Epithelial cell of proximal tubule (primary cell): ENCODE data around the gene SNED1. TPM values are rescaled to one million over a fixed set of nuclear protein-coding genes. Genes with fewer than 3 reads are reported as not detected.

Source experiments
- DNase-seq: peaks from one replicate; pipeline ENCODE4 v3.0.0-alpha.2; 2011; ENCODE audit warnings: low read depth
- H3K4me3 ChIP-seq: 2 replicates; pipeline ENCODE4 v1.5.1; 2011; ENCODE audit warnings: low read depth, mild to moderate bottlenecking, low read length
- total RNA-seq: library from RNA; depleted of rRNA; stranded (reverse); fragments of >200 nt; gene quantifications from 2 replicates; pipeline ENCODE4 v1.2.3, GENCODE V29; 2015
- TF ChIP-seq, protein P1 (sequence below): conservative IDR thresholded peaks from 2 replicates; pipeline ENCODE4 v1.5.1; 2012; ENCODE audit warnings: low read depth, mild to moderate bottlenecking, low read length

SNED1 gene
- total RNA-seq, 1 donor from 2014 or later = 0.29 TPM

DNA sequence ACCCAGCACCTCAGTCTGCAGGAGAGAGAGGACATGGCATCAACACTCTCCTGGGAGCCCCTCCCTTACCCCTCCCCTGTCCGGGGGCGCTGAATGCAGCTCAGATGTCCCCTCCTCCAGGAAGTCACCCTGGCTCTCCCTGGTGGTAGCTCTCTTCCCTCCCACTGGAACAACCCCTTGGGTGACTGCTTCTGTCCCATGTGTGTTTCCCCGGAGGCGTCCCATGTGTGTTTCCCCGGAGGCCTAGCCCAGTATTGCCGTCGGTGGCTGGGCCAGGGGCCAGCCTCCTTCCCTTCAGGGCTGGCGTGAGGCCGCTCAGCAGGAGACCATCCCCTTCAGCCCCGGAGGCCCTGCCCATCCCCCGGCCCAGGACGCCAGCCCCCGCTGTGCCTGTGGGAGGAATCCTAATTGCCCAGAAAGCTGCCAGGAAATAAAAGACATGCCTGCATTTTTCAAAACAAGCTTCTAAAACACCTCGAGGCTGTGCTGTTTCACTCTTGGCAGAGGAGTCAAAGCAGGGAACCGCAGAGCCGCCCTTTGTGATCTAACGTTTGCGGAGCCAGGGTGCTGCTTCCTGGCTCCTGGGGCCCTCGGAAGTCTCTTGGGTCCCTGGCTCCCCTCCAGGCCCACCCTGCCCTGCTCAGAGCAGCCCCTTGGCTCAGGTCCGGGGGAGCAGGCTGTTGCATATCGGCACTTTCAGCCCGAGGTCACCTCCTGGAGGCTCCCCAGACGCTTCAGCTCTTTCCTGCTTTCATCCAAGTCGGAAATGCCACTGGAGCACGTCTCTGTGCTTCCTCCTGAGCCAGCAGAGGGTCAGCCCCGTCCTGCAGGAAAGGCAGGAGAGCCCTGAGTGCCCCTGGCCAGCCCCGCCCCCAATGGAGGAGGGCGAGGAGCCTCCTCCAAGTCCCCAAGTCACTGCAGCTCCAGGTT, 11.4 kb downstream of the SNED1 start:
- TF ChIP-seq, protein P1, sequence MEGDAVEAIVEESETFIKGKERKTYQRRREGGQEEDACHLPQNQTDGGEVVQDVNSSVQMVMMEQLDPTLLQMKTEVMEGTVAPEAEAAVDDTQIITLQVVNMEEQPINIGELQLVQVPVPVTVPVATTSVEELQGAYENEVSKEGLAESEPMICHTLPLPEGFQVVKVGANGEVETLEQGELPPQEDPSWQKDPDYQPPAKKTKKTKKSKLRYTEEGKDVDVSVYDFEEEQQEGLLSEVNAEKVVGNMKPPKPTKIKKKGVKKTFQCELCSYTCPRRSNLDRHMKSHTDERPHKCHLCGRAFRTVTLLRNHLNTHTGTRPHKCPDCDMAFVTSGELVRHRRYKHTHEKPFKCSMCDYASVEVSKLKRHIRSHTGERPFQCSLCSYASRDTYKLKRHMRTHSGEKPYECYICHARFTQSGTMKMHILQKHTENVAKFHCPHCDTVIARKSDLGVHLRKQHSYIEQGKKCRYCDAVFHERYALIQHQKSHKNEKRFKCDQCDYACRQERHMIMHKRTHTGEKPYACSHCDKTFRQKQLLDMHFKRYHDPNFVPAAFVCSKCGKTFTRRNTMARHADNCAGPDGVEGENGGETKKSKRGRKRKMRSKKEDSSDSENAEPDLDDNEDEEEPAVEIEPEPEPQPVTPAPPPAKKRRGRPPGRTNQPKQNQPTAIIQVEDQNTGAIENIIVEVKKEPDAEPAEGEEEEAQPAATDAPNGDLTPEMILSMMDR = peak; percentile 9
- no peak for DNase-seq
- peak overlapping the region; percentile 50 for H3K4me3 ChIP-seq

DNA sequence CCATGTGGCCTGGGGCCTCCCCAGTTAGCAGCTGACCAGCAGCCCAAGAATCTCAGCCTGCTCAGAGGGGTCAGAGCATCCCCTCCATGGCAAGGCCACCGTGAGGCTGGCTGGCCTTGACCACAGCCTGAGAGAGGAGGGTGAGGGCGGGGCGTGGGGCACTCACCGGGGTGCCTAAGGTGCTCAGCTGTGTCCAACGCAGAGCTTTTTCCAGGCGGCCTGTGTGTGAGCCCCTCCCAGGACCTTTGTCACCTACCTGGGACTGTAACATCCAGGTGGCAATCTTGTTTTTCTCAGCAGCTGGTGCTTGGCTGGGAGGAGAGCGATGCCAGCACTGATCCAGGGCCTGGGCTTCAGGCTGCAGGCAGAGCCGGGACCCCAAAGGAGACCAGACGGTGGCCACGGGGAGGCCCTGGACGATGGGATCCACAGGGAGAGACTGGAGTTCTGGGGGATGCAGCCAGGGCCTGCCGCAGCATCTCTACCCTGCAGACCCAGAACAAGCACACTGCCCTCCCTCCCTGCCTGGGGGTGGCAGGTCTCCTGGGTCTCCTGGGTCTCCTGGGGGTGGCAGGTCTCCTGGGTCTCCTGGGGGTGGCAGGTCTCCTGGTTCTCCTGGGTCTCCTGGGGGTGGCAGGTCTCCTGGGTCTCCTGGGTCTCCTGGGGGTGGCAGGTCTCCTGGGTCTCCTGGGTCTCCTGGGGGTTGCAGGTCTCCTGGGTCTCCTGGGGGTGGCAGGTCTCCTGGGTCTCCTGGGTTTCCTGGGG, 12.3 kb downstream of the SNED1 start:
- TF ChIP-seq, protein P1 = no peak
- no peak for DNase-seq
- peak overlapping the region; percentile 50 for H3K4me3 ChIP-seq

DNA sequence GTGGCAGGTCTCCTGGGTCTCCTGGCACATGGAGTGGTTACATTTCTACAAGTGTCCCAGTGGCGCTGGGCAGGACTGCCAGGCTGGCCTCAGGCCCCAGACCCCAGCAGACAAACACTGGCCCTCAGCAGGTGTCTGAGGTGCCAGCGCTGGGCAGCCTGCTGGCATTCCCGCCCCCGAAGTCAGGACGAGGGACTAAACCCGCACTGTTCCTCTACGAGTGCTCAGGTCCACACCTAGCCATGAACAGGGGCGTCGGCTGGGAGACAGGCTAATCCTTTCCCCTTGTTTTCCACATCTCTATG, 12.8 kb downstream of the SNED1 start:
- H3K4me3 ChIP-seq = no peak overlapping the region
- DNase-seq = no peak
- TF ChIP-seq, protein P1 = no peak

DNA sequence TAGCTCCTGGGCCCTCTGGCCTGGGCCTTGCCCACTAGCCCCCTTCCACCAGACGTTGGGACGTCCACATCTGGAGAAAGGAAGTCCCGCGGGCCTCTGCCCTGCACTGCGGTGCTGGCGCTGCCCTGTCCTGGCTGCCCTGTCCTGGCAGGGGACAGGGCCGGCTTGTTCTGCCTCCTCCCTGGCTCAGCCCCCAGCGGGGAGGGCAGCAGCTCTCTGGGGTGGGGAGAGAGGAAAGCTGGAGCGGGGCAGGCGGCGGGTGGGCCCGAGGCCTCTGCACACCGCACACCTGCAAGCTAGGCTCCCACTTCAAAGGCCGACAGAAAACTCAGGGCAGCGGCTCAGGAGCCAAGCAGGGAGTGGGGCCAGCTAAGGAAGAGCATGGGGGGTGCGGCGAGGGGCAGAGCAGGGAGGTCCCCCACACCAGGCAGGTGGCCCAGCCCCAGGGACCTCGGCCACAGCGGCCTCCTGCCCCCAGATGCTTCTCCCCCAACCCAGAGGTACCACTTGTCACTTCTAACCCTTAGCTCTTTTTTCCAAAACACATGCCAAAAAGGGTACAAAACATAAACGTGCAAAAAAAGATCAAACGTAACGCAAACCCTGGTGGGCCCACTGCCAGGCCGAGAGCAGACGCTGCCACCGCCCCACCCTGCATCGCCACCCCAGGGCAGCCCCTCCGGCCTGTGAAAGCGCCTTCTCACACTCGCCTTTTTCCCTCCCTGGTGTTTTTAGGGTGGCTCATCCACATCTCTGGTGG, 13.5 kb downstream of the SNED1 start:
- H3K4me3 ChIP-seq = no peak overlapping the region
- TF ChIP-seq, protein P1 = no peak

DNA sequence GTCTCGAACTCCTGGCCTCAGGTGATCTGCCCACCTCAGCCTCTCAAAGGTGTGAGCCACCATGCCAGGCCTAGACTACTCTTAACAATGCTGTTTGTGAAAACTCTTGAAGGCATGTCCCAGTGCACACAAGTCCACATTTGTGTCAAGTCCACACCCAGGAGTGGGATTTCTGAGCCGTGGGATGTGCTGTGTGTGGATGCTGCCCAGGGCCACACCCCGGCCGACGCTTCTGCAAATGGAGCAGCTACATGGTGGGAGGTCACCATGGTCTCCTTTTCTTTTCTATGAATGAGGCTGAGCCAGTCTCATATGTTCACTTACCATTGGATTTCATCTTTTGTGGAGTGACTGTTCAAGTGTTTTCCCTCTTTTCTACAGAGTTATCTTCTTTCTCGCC, 15.8 kb downstream of the SNED1 start:
- TF ChIP-seq, protein P1 = no peak
- H3K4me3 ChIP-seq = no peak overlapping the region
- DNase-seq = no peak

More for the DNA sequence above, 13.5 kb downstream of the SNED1 start:
- no peak for DNase-seq

DNA sequence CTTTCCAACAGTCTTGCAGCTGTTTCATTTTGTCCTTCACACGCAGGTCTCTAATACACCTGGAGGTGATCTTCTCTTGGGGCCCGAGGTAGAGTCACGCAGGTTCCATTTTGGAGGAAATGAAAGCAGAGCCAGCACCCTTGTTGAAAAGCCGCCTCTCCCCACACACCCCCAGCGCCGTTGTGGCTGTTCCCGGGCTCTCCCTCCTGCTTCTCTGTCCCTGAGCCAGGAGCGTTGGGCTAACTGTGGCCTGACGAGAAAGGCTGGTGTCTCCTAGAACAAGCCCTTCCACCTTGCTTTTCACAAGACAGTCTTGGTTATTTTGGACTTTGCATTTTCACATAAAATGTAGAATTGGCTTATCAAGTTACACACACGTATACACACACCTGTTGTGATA, 16.3 kb downstream of the SNED1 start:
- no peak overlapping the region for H3K4me3 ChIP-seq
- TF ChIP-seq, protein P1 = no peak
- no peak for DNase-seq
